ENCODE data around the gene REPS2.

Gene REPS2

GRCh38 chrX:16981980-16982379 is 35.5 kb downstream of the REPS2 start:
- Histone ChIP-seq H2BK5ac (ENCODE audit: low read depth, low read length, poor library complexity, severe bottlenecking) (no peak overlapping the region), H3K79me1 (replicated peaks; ENCODE audit: low read length, poor library complexity, severe bottlenecking) (no peaks in the 10 kb centered on the region), H2BK15ac (ENCODE audit: low read depth, poor library complexity, severe bottlenecking) (no peak overlapping the region), H3K14ac (ENCODE audit: low read length in 2 of 2) (no peak overlapping the region), H3K18ac (ENCODE audit: low read depth in 1 of 2, low read length in 2 of 2) (no peak overlapping the region), H2BK120ac (ENCODE audit: low read depth, low read length) (no peak overlapping the region), H3K4ac (ENCODE audit: low read depth in 1 of 2, low read length in 2 of 2) (no peak overlapping the region), H2BK12ac (ENCODE audit: low read length in 2 of 2) (no peak overlapping the region), H3K4me1 (ENCODE audit: control insufficient read depth, insufficient read depth, low read depth, low read length) (no peaks in the 10 kb centered on the region), H3K36me3 (ENCODE audit: control insufficient read depth in 1 of 2, insufficient read depth in 2 of 2, low read depth in 1 of 2, low read length in 2 of 2) (no peaks in the 10 kb centered on the region), H3K4me3 (ENCODE audit: insufficient read depth in 1 of 2, low read depth in 1 of 2, low read length in 2 of 2) (no peak overlapping the region), H3K9ac (ENCODE audit: low read length) (no peak overlapping the region), H4K8ac (ENCODE audit: low read length) (no peak overlapping the region), H3K27ac (ENCODE audit: low read length, poor library complexity, severe bottlenecking) (no peak overlapping the region), H3K27me3 (ENCODE audit: control insufficient read depth in 1 of 2, insufficient read depth in 1 of 2, low read length in 2 of 2) (peaks cover 0 to 15% of the 10 kb centered on the region in 2 experiments), H2AFZ (ENCODE audit: low read depth, low read length) (no peak overlapping the region), H3K9me3 (ENCODE audit: control insufficient read depth, low read length) (no peaks in the 10 kb centered on the region), H4K91ac (ENCODE audit: low read length) (no peak overlapping the region), H2AK5ac (ENCODE audit: low read length, severe bottlenecking) (no peak overlapping the region), H3K23ac (ENCODE audit: low read length in 2 of 2) (no peak overlapping the region), H3K4me2 (ENCODE audit: low read length, poor library complexity, severe bottlenecking) (no peak overlapping the region)
- DNase-seq, result no peak

- no peak overlapping the region for H4K91ac ChIP-seq (ENCODE audit: low read length)
- no peak for DNase-seq
- no peak overlapping the region for H3K4me3 ChIP-seq (ENCODE audit: insufficient read depth in 1 of 2, low read depth in 1 of 2, low read length in 2 of 2)
- H3K27ac ChIP-seq (ENCODE audit: low read length, poor library complexity, severe bottlenecking), result no peak overlapping the region
- H3K79me1 ChIP-seq (replicated peaks; ENCODE audit: low read length, poor library complexity, severe bottlenecking), result no peaks in the 10 kb centered on the region
- H2BK12ac ChIP-seq (ENCODE audit: low read length in 2 of 2), result no peak overlapping the region
- no peak overlapping the region for H3K4ac ChIP-seq (ENCODE audit: low read depth in 1 of 2, low read length in 2 of 2)
- no peaks in the 10 kb centered on the region for H3K9me3 ChIP-seq (ENCODE audit: control insufficient read depth, low read length)
- WGBS, result no CpG with 5 or more reads among the region's 1 CpG
- H3K36me3 ChIP-seq (ENCODE audit: control insufficient read depth in 1 of 2, insufficient read depth in 2 of 2, low read depth in 1 of 2, low read length in 2 of 2), result no peaks in the 10 kb centered on the region
- no peak overlapping the region for H3K18ac ChIP-seq (ENCODE audit: low read depth in 1 of 2, low read length in 2 of 2)
- H3K4me2 ChIP-seq (ENCODE audit: low read length, poor library complexity, severe bottlenecking), result no peak overlapping the region
- H2BK120ac ChIP-seq (ENCODE audit: low read depth, low read length), result no peak overlapping the region
- no peak overlapping the region for H3K14ac ChIP-seq (ENCODE audit: low read length in 2 of 2)
- H2AFZ ChIP-seq (ENCODE audit: low read depth, low read length), result no peak overlapping the region
- no peak overlapping the region for H2BK15ac ChIP-seq (ENCODE audit: low read depth, poor library complexity, severe bottlenecking)
- peaks cover 0 to 13% of the 10 kb centered on the region in 2 experiments for H3K27me3 ChIP-seq (ENCODE audit: control insufficient read depth in 1 of 2, insufficient read depth in 1 of 2, low read length in 2 of 2)
- no peak overlapping the region for H3K23ac ChIP-seq (ENCODE audit: low read length in 2 of 2)
- no peaks in the 10 kb centered on the region for H3K4me1 ChIP-seq (ENCODE audit: control insufficient read depth, insufficient read depth, low read depth, low read length)
- no peak overlapping the region for H2AK5ac ChIP-seq (ENCODE audit: low read length, severe bottlenecking)
- no peak overlapping the region for H2BK5ac ChIP-seq (ENCODE audit: low read depth, low read length, poor library complexity, severe bottlenecking)
- H4K8ac ChIP-seq (ENCODE audit: low read length), result no peak overlapping the region
- H3K9ac ChIP-seq (ENCODE audit: low read length), result no peak overlapping the region
Measured at GRCh38 chrX:16983051-16983450, 36.6 kb downstream of the REPS2 start.

DNA sequence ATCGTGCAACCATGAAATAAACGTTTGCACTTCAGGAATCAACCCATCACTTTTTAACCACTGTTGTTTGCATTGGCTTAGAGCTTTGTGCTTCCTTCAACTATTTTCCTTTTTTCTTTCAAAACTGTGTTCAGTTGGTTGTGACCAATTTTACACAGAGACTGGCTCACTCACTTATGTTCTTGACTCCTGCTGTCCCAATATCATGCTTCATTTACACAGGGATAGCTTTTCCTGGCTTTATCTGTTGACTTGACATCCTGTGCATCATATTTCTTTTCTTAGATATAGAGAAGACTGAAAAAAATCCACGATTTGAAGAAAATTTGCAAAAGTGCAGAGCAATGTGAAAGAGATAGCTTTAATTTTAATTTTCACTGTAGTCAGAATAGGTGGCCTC is 38.8 kb downstream of the REPS2 start:
- Histone ChIP-seq H4K91ac (ENCODE audit: low read length) (no peak overlapping the region), H3K79me1 (replicated peaks; ENCODE audit: low read length, poor library complexity, severe bottlenecking) (no peaks in the 10 kb centered on the region), H3K27me3 (ENCODE audit: control insufficient read depth in 1 of 2, insufficient read depth in 1 of 2, low read length in 2 of 2) (peaks cover 0 to 13% of the 10 kb centered on the region in 2 experiments), H3K4me3 (ENCODE audit: insufficient read depth in 1 of 2, low read depth in 1 of 2, low read length in 2 of 2) (no peak overlapping the region), H3K36me3 (ENCODE audit: control insufficient read depth in 1 of 2, insufficient read depth in 2 of 2, low read depth in 1 of 2, low read length in 2 of 2) (no peaks in the 10 kb centered on the region), H3K4me2 (ENCODE audit: low read length, poor library complexity, severe bottlenecking) (no peak overlapping the region), H4K8ac (ENCODE audit: low read length) (no peak overlapping the region), H3K23ac (ENCODE audit: low read length in 2 of 2) (no peak overlapping the region), H3K4me1 (ENCODE audit: control insufficient read depth, insufficient read depth, low read depth, low read length) (no peaks in the 10 kb centered on the region), H2BK15ac (ENCODE audit: low read depth, poor library complexity, severe bottlenecking) (no peak overlapping the region), H3K18ac (ENCODE audit: low read depth in 1 of 2, low read length in 2 of 2) (no peak overlapping the region), H3K4ac (ENCODE audit: low read depth in 1 of 2, low read length in 2 of 2) (no peak overlapping the region), H2BK5ac (ENCODE audit: low read depth, low read length, poor library complexity, severe bottlenecking) (no peak overlapping the region), H2BK12ac (ENCODE audit: low read length in 2 of 2) (no peak overlapping the region), H3K27ac (ENCODE audit: low read length, poor library complexity, severe bottlenecking) (no peak overlapping the region), H3K9ac (ENCODE audit: low read length) (no peak overlapping the region), H3K9me3 (ENCODE audit: control insufficient read depth, low read length) (no peaks in the 10 kb centered on the region), H2AK5ac (ENCODE audit: low read length, severe bottlenecking) (no peak overlapping the region), H2AFZ (ENCODE audit: low read depth, low read length) (no peak overlapping the region), H3K14ac (ENCODE audit: low read length in 2 of 2) (no peak overlapping the region), H2BK120ac (ENCODE audit: low read depth, low read length) (no peak overlapping the region)
- 52% methylated on average over 3 of the region's 3 CpGs for WGBS
- no peak for DNase-seq

DNA sequence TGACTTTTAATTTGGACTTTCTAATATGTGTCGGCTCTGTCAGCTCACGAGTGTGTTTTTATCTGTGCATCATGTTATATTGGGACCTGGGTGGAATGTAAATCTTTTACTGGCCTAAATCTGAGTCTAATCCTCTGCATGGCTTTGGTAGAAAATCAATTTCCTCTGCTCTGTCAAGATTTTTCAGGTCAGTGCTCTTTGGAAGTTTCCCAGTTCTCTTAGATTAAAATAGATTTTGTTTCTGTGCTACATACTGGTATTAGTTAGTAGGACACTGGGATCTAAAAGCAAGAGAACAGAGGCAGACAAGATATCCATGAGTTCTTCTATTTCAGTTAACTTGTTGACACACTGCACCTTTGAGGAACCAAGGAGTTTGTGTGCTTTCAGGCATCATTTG is 39.7 kb downstream of the REPS2 start:
- Histone ChIP-seq H3K23ac (ENCODE audit: low read length in 2 of 2) (no peak overlapping the region), H4K91ac (ENCODE audit: low read length) (no peak overlapping the region), H3K14ac (ENCODE audit: low read length in 2 of 2) (no peak overlapping the region), H3K4me3 (ENCODE audit: insufficient read depth in 1 of 2, low read depth in 1 of 2, low read length in 2 of 2) (no peak overlapping the region), H4K8ac (ENCODE audit: low read length) (no peak overlapping the region), H3K9me3 (ENCODE audit: control insufficient read depth, low read length) (no peaks in the 10 kb centered on the region), H3K27me3 (ENCODE audit: control insufficient read depth in 1 of 2, insufficient read depth in 1 of 2, low read length in 2 of 2) (peaks cover 0 to 13% of the 10 kb centered on the region in 2 experiments), H2AK5ac (ENCODE audit: low read length, severe bottlenecking) (no peak overlapping the region), H3K9ac (ENCODE audit: low read length) (no peak overlapping the region), H2BK12ac (ENCODE audit: low read length in 2 of 2) (no peak overlapping the region), H2BK5ac (ENCODE audit: low read depth, low read length, poor library complexity, severe bottlenecking) (no peak overlapping the region), H3K79me1 (replicated peaks; ENCODE audit: low read length, poor library complexity, severe bottlenecking) (no peaks in the 10 kb centered on the region), H2BK120ac (ENCODE audit: low read depth, low read length) (no peak overlapping the region), H3K36me3 (ENCODE audit: control insufficient read depth in 1 of 2, insufficient read depth in 2 of 2, low read depth in 1 of 2, low read length in 2 of 2) (no peaks in the 10 kb centered on the region), H2AFZ (ENCODE audit: low read depth, low read length) (no peak overlapping the region), H2BK15ac (ENCODE audit: low read depth, poor library complexity, severe bottlenecking) (no peak overlapping the region), H3K18ac (ENCODE audit: low read depth in 1 of 2, low read length in 2 of 2) (no peak overlapping the region), H3K4me1 (ENCODE audit: control insufficient read depth, insufficient read depth, low read depth, low read length) (no peaks in the 10 kb centered on the region), H3K4me2 (ENCODE audit: low read length, poor library complexity, severe bottlenecking) (no peak overlapping the region), H3K4ac (ENCODE audit: low read depth in 1 of 2, low read length in 2 of 2) (no peak overlapping the region), H3K27ac (ENCODE audit: low read length, poor library complexity, severe bottlenecking) (no peak overlapping the region)
- WGBS, result 77% methylated on average over 2 of the region's 2 CpGs
- DNase-seq, result no peak

All from mesenchymal stem cell (in vitro differentiated cells and primary cell).